GM18520 (cell line): Measurements from ENCODE around the gene PCBP3.
"Not testable (repeated sequence)": the region's sequence is repeated elsewhere in the genome, so short reads cannot be mapped to it uniquely, and the experiment has no call there.

Source experiments
- ATAC-seq: cut with Tn5 transposase; IDR thresholded peaks from one replicate; pipeline ENCODE4 v1.9.1; 2021; ENCODE audit not compliant: unreplicated experiment

Gene PCBP3

DNA sequence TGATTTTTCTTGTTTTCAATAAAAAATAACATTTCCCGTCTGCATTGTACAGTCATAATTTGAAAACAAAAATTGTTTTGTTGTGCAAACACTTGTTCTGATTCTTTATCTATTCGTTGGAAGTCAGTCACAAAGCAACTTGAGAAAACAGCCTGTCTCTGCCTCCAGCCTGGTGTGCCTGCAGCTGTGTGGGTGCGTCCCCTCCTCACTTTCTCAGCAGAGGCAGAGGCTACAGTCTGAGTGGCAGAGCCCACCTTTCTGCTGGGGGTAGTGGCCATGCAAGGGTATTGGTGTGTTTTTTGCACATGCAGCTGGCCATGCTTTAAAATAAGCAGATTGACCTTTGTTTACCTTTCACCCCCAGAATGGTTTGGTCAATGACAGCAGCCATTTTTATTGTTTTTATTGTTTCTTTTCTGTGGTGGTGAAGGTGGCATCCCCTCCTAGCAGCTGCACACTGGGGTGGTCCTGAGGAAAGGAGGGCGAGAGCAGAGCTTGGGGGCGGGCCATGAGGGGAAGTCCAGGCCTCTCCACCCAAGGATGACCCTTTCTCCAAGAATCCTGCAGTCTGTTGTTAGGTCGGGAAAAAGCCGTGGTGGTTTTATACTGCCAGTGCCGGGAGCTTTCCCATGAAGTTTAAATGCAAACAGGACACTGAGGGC is 159.6 kb downstream of the PCBP3 start:
- no peak for ATAC-seq

DNA sequence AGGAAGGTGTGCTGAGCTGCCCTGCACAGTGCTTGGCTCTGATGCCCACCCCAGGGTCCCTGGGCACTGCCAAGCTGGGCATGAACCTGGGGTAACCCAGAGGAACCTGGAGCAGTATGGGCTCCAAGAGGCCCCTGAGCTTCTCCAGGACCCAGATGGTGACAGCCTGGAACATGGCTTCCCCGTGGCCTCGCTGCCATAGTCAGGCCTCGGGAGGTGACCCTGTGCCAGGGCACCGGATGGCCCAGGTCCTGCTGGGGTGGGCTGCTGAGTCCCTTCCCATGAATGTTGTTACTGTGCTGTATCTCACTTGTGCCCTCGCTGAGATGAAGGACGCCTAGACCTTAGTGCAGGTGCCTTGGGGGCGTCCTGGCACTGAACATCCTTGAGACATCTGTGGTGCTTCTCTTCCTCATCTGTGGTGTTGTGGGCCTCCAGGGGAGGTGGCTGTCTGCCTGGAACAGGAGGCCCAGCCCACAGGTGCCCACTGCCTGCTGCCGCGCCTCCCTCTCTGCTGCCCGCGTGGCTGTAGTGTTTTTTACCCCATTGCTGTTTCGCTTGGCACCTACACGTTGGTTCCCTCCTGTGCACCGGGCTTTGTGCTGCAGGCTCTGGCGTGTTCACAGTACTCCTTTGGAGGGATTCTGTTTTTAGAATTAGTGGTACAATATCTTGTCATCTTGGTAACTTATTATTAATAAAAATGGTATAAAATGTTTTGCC is 160.3 kb downstream of the PCBP3 start:
- ATAC-seq = no peak

DNA sequence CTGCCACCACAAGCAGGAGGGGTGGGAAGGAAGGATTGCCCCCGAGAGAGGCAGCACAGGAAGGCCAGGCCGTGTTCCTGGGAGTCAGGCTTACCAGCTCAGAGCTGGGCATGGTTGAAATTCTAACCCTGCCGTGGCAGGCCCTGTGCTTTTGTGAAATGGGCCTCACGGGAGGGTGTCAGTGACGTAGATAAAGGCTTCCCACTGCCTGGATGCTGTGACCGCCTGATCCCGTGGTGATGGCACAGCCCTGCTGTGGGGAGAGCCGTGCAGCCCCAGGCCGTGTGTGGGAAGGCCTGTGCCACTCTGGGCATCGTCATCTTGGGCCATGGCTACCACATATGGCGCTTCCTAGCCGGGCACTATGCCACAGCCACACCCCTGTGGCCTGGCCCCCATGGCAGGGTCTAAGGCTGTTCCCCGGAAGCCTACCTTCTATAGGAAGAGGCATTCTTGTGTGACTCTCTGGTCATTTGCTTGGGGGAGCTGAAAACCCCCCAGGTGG is 161.3 kb downstream of the PCBP3 start:
- no peak for ATAC-seq

DNA sequence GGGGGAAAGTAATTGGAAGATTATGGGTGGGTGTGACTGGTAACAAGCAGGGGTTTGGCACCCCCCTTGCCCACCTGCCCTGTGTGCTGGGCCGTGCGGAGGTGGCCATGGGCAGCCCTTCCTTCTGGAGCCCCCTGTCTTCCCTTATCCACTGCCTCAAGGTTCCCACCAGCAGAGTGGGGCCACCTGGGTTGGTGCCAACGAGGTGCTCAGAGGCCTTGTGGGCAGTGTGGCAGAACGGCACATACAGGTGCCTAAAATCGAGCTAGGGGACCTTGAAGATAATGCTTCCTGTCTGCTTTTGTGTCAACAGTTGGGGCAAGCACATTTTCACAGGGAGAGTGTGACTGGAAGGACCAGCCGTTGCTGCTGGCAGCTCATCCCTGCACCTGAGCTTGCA is 161.8 kb downstream of the PCBP3 start:
- no peak for ATAC-seq

DNA sequence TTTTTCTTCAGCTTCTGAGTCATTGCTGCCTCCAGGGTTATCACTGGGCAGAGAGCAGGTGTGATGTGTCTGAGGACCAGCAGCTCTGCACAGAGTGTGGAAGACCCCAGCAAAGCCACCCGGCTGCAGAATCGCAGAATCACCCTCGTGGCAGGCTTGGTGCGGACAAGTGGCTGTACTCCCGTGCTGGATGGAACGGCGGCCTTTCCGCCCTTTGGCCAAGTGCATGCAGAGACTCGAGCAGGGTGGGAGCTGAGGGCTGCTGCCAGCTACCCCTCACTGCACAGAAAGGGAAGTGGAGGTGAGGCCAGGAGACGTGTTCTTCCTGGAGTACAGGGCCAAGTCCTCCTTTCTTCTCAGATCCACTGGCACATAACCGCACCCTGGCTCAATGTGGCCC is 162.5 kb downstream of the PCBP3 start:
- no peak for ATAC-seq

DNA sequence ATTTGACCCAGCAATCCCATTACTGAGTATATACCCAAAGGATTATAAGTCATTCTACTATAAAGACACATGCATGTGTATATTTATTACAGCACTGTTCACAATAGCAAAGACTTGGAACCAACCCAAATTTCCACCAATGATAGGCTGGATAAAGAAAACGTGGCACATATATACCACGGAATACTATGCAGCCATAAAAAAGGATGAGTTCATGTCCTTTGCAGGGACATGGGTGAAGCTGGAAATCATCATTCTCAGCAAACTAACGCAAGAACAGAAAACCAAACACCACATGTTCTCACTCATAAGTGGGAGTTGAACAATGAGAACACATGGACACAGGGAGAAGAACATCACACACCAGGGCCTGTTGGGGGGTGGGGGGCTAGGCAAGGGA is 165.1 kb downstream of the PCBP3 start:
- ATAC-seq = not testable (repeated sequence)

DNA sequence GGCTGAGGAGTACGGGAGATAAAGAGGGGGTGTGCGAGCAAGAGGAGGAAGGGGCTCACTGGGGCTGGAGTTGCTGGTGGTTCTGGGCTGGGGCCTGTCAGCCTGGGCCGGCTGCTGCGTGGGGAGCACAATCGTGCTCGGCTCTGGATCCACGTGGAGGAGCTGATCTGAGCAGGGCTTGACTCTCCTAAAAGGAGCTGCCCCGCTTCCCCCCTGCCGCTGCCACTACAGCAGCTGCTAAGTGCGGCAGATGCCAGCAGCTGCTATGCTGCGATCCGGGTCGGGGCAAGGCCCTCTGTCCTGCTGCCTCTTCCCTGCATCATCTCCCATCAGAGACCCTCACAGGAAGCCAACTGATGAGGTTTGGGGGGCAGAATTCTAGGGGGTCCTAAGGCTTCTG is 165.9 kb downstream of the PCBP3 start:
- ATAC-seq = no peak

DNA sequence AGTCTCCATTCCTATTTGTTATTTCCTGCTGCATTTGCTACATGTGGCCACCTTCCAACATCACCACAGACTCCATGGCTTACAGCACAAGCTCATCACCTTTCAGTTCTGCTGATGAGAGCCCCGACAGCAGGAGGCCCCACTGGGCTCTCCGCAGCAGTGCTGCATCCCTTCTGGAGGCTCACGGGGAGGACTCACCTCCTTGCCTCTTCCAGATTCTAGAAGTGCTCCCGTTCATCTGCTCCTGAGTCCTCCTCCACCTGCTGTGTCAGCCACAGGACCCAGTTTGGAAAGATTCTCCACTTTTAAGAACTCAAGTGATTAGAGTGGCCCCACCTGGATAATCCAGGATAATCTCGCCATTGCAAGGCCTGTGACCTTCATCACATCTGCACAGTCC is 167.6 kb downstream of the PCBP3 start:
- no peak for ATAC-seq

DNA sequence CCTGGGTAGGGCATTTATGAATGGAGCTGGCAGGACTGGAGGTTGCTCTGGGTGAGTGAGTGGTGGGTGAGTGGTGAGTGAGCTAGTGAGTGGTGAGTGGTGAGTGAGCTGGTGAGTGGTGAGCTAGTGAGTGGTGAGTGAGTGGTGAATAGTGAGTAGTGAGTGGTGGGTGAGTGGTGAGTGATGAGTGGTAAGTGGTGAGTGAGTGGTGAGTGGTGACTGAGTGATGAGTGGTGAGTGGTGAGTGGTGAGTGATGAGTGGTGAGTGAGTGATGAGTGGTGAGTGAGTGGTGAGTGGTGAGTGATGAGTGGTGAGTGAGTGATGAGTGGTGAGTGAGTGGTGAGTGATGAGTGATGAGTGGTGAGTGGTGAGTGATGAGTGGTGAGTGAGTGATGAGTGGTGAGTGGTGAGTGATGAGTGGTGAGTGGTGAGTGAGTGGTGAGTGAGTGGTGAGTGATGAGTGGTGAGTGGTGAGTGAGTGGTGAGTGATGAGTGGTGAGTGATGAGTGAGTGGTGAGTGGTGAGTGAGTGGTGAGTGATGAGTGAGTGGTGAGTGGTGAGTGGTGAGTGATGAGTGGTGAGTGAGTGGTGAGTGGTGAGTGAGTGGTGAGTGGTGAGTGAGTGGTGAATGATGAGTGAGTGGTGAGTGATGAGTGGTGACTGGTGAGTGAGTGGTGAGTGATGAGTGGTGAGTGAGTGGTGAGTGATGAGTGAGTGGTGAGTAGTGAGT is 170.8 kb downstream of the PCBP3 start:
- ATAC-seq = not testable (repeated sequence)

DNA sequence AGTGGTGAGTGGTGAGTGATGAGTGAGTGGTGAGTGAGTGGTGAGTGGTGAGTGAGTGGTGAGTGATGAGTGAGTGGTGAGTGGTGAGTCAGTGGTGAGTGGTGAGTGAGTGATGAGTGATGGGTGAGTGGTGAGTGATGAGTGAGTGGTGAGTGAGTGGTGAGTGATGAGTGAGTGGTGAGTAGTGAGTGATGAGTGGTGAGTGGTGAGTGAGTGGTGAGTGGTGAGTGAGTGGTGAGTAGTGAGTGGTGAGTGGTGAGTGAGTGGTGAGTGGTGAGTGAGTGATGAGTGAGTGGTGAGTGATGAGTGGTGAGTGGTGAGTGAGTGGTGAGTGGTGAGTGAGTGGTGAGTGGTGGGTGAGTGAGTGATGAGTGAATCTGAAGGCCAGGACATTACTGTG is 172.3 kb downstream of the PCBP3 start:
- not testable (repeated sequence) for ATAC-seq

DNA sequence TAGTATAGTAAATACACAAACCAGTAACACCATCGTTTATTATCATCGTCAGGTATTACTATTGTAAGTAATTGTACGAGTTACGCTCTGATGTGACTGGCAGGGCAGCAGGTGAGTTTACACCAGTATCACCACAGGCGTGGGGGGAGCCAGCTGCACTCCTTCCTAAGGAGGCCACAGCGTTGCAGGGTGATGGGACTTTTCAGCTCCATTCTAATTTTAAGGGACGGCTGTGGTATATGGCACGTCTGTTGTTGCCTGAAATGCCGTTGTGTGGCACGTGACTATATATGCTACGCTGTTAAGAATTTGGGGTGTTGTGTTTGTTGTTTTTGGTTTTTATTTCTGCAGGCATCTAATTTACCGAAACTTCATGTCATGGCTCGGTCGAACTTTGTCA is 173.3 kb downstream of the PCBP3 start:
- ATAC-seq = no peak

DNA sequence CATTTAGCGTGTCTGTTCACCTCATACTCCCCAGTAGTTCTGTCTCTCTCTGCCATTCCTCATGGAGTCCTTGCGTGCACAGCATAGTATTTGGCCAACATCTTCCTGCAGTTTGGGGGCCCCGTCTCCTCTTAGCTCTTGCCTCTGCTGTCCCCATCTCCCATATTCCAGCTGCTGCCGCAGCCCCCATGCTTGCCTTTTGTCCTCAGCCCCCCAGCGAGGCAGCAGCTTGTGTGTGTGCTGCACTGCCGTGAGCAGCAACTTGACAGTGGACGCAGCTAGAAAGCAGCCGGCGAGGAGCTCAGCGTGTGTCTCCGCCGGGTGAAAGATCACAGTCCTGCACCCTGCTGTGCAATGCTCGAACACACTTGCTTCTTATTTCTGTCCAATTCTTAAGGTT is 173.8 kb downstream of the PCBP3 start:
- no peak for ATAC-seq

DNA sequence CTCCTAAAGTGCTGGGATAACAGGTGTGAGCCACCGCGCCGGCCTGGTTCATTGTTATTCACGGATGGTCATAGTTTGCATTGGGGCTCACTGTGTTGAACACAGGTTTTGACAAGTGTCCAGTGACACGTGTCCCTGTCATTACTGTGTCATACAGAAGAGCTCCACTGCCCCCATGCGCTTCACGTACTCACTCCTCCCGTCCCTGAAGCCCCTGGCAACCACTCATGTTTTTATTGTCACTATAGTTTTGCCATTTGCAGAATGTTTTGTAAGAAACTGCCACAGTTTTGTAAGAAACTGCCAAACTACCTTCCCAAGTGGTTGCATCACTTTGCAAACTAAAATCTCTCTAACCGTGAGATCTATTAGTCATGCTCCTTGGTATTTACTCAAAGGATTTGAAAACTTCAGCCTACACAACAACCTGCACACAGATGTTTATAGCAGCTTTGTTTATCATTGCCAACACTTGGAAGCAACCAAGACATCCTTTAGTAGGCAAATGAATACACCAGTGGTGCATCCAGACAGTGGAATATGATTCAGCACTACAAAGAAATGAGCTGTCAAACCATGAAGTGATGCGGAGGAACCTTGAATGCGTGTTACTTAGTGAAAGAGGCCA is 174.9 kb downstream of the PCBP3 start:
- no peak for ATAC-seq

DNA sequence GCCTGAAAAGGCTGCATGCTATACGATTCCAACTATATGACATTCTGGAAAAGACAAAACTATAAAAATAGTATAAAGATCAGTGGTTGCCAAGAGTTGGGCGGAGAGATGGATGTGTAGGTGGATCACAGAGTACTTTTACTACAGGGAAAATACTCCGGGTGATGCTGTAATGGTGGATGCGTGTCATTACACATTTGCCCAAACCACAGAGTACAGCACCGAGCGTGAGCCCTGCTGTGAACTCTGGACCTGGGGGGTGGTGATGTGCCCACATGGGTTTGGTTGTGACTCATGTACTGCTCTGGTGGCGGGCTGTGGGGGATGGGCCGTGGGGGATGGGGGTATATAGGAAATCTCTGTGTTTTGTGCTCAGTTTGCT is 175.4 kb downstream of the PCBP3 start:
- no peak for ATAC-seq

DNA sequence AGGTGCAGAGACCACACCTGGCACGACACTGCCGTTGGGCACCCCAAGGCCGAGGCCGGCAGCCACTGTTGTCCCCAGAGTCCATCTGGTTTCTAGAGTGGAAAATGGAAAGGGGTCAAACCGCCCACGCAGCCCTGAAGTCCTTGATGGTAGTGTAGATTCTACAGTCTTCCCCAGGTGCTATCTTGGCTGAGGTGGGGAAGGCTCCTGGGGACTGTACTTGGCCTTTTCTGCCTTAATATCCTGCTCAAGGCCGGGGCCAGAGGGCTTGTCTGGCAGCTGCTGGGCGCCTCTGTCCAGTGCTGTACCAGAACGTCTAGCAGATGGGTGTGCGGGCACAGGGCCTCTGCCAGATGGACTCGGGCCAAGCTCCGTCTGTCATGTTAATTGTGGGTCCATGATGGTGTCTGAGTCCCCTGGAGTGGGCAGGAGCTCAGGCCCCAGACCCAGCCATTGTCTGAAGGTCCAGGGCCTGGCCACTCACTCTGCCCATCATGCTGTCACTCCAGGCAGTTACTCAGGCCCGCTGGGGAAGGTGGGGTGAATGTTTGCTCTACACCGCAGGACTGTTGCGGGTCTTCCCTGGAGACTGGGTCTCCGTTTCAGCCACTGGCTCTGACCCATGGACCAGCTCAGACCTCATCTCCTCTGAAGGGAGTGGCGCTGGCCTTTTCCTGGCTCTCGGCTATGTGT is 176.1 kb downstream of the PCBP3 start:
- ATAC-seq = no peak

DNA sequence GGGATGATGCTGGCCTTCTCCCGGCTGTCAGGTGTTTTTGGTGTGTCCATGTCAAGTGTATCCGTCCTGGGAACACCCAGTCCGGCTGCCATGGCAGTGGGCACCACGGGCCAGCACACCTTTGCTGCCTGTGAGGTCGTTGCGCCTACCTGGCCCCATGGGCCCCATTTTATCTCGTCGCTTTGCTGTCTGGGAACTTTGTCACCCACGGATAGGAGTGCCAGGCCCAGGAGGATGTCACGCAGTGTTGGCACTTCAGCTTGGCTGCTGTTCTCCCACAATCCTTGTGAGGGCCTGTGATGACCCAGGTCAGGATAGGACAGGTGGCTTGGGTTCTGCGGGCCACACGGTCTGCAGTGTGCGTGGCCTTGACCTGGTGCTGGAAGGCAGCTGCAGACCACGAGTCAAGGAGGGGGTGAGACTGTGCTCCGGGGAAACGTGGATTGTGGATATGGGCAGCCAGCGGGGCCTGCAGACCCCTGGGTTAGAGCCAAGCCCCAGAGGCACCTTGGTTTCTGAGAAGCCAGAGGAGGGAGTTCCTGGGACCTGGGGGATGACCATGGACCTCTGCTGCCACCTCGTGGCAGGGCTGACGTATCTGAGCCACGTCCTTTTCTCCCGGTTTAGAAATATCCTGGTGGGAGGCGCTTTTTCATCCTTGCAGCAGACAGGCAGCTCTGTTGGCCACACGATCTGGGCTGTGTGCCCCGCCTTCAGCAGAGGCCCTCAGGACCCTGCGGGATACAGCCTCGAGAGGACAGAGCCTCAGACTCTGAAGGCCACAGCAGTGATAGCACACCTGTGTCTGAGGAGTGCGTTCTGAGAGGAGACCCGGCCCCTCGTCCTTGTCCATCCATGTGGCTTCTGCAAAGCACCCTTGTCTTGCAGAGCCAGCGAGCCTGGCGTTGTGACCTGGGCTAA is 176.9 kb downstream of the PCBP3 start:
- ATAC-seq = no peak

DNA sequence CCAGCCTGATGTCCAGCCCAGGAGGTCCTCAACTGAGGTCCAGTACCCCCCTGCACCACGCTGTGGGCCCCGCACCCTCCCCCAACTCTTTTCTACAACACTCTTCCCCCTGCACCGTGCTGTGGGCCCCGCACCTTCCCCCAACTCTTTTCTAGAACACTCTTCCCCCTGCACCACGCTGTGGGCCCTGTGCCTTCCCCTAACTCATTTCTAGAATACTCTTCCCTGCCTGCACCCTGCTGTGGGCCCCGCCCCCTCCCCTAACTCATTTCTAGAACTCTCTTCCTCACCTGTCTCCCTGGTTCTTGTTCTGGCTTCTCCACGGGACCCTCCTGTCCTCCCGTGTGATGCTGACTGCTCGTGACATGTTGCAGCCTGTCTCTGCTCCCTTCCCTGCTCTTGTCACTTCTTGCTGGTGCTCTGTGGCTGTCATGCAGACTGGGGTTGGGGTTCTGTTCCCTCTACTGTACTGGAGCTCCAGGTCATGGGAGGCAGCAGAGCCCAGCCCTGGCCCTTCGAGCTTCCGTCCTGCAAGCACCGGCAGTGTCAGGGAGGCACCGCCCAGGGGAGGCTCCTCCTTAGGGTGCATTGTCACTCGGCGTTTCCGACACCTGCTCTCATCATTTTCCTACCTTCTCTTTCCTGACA is 177.9 kb downstream of the PCBP3 start:
- ATAC-seq = no peak

DNA sequence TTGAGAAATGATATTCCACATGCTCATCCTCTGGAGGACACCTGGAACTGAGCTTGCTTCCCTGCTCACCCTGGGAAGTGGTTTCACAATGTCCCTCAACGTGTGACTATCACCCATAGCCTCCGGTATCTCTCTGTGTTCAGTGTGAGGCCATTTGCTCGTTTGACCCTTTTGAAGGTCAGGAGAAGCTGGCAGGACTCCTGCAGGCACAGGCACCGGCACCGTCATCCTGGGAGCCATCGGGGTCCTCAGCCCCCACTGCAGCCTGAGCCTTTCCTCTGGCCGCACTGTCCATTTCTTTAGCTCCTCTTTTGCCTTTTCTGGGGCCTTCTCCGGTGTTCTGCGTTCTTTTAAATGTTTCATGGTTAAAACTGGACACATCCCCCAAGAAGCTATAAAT is 178.5 kb downstream of the PCBP3 start:
- no peak for ATAC-seq

DNA sequence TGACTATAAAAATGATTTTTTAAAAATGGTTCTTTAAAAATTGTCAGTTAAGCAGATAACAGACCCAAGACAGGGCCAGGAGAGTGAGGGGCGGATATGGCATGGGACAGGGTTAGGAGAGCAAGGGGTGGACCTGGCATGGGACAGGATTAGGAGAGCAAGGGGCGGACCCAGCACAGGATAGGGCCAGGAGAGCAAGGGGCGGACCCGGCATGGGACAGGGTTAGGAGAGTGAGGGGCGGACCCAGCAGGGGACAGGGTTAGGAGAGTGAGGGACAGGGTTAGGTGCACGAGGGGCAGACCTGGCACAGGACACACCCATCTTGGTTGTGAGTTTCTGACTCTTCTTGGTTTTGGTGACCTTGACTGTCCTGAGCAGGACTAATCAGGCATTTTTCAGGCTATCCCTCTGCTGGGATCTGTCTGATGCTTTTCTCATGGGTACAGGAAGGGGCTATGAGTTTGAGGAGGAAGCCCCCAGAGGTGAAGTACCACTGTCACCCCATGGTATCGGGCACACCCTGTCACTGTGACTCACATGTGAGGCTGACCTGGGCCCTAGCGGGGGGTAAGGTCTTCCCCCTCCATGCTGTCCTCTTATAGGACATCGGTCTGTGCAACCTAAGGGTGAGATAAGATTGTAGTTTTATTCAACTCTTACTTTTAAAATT is 179.0 kb downstream of the PCBP3 start:
- no peak for ATAC-seq
